Measurements from ENCODE around the gene ESRRA.
"Not testable (repeated sequence)": the region's sequence is repeated elsewhere in the genome, so short reads cannot be mapped to it uniquely, and the experiment has no call there.

ESRRA gene

GRCh38 chr11:64318766-64319761 is 13.7 kb downstream of the ESRRA start:
- Histone ChIP-seq H3K4me3 (ENCODE audit: low read depth in 1 of 2, low read length in 2 of 2) (peak overlapping the region; percentile 84 to 93), H3K27ac (ENCODE audit: low read length) (peak overlapping the region; percentile 98), H3K4me1 (ENCODE audit: control insufficient read depth in 1 of 2, insufficient read depth in 2 of 2, low read length in 2 of 2) (peaks cover 0 to 21% of the 10 kb centered on the region in 2 donors), H3K27me3 (ENCODE audit: low read depth, low read length) (no peaks in the 10 kb centered on the region), H3K36me3 (ENCODE audit: control insufficient read depth in 1 of 2, insufficient read depth in 2 of 2, low read length in 2 of 2) (peaks cover 9 to 47% of the 10 kb centered on the region in 2 donors), H3K9me3 (ENCODE audit: control insufficient read depth in 1 of 2, low read length in 2 of 2) (no peaks in the 10 kb centered on the region)

- Histone ChIP-seq H3K9me3 (ENCODE audit: control insufficient read depth in 1 of 2, low read length in 2 of 2) (no peaks in the 10 kb centered on the region), H3K4me3 (ENCODE audit: low read depth in 1 of 2, low read length in 2 of 2) (no peak overlapping the region), H3K36me3 (ENCODE audit: control insufficient read depth in 1 of 2, insufficient read depth in 2 of 2, low read length in 2 of 2) (peaks cover 4 to 33% of the 10 kb centered on the region in 2 donors), H3K4me1 (ENCODE audit: control insufficient read depth in 1 of 2, insufficient read depth in 2 of 2, low read length in 2 of 2) (peaks cover 0 to 21% of the 10 kb centered on the region in 2 donors), H3K27me3 (ENCODE audit: low read depth, low read length) (no peaks in the 10 kb centered on the region), H3K27ac (ENCODE audit: low read length) (no peak overlapping the region)
Measured at GRCh38 chr11:64320556-64320955, 15.2 kb downstream of the ESRRA start.

GRCh38 chr11:64321026-64321425 is 15.7 kb downstream of the ESRRA start:
- H3K27ac ChIP-seq (ENCODE audit: low read length), result peak overlapping the region; percentile 58
- H3K9me3 ChIP-seq (ENCODE audit: control insufficient read depth in 1 of 2, low read length in 2 of 2), result no peaks in the 10 kb centered on the region
- H3K4me1 ChIP-seq (ENCODE audit: control insufficient read depth in 1 of 2, insufficient read depth in 2 of 2, low read length in 2 of 2), result peaks cover 0 to 21% of the 10 kb centered on the region in 2 donors
- peaks cover 4 to 28% of the 10 kb centered on the region in 2 donors for H3K36me3 ChIP-seq (ENCODE audit: control insufficient read depth in 1 of 2, insufficient read depth in 2 of 2, low read length in 2 of 2)
- no peak overlapping the region for H3K4me3 ChIP-seq (ENCODE audit: low read depth in 1 of 2, low read length in 2 of 2)
- no peaks in the 10 kb centered on the region for H3K27me3 ChIP-seq (ENCODE audit: low read depth, low read length)

- H3K27ac ChIP-seq (ENCODE audit: low read length), result peak overlapping the region; percentile 58
- no peaks in the 10 kb centered on the region for H3K9me3 ChIP-seq (ENCODE audit: control insufficient read depth in 1 of 2, low read length in 2 of 2)
- peaks cover 0 to 16% of the 10 kb centered on the region in 2 donors for H3K4me1 ChIP-seq (ENCODE audit: control insufficient read depth in 1 of 2, insufficient read depth in 2 of 2, low read length in 2 of 2)
- no peak overlapping the region for H3K4me3 ChIP-seq (ENCODE audit: low read depth in 1 of 2, low read length in 2 of 2)
- peaks cover 4 to 27% of the 10 kb centered on the region in 2 donors for H3K36me3 ChIP-seq (ENCODE audit: control insufficient read depth in 1 of 2, insufficient read depth in 2 of 2, low read length in 2 of 2)
- H3K27me3 ChIP-seq (ENCODE audit: low read depth, low read length), result no peaks in the 10 kb centered on the region
Measured at GRCh38 chr11:64321533-64321932, 16.2 kb downstream of the ESRRA start.

- Histone ChIP-seq H3K36me3 (ENCODE audit: control insufficient read depth in 1 of 2, insufficient read depth in 2 of 2, low read length in 2 of 2) (peaks cover 4 to 22% of the 10 kb centered on the region in 2 donors), H3K4me3 (ENCODE audit: low read depth in 1 of 2, low read length in 2 of 2) (no peak overlapping the region), H3K9me3 (ENCODE audit: control insufficient read depth in 1 of 2, low read length in 2 of 2) (no peaks in the 10 kb centered on the region), H3K27me3 (ENCODE audit: low read depth, low read length) (no peaks in the 10 kb centered on the region), H3K4me1 (ENCODE audit: control insufficient read depth in 1 of 2, insufficient read depth in 2 of 2, low read length in 2 of 2) (peaks cover 0 to 10% of the 10 kb centered on the region in 2 donors), H3K27ac (ENCODE audit: low read length) (no peak overlapping the region)
Measured at GRCh38 chr11:64322925-64323260, 17.6 kb downstream of the ESRRA start.

- no peak overlapping the region for H3K4me3 ChIP-seq (ENCODE audit: low read depth in 1 of 2, low read length in 2 of 2)
- no peaks in the 10 kb centered on the region for H3K9me3 ChIP-seq (ENCODE audit: control insufficient read depth in 1 of 2, low read length in 2 of 2)
- peaks cover 4 to 22% of the 10 kb centered on the region in 2 donors for H3K36me3 ChIP-seq (ENCODE audit: control insufficient read depth in 1 of 2, insufficient read depth in 2 of 2, low read length in 2 of 2)
- H3K4me1 ChIP-seq (ENCODE audit: control insufficient read depth in 1 of 2, insufficient read depth in 2 of 2, low read length in 2 of 2), result peaks cover 0 to 10% of the 10 kb centered on the region in 2 donors
- no peak overlapping the region for H3K27ac ChIP-seq (ENCODE audit: low read length)
- H3K27me3 ChIP-seq (ENCODE audit: low read depth, low read length), result no peaks in the 10 kb centered on the region
Measured at GRCh38 chr11:64323373-64323772, 18.0 kb downstream of the ESRRA start.

GRCh38 chr11:64323984-64324383 is 18.7 kb downstream of the ESRRA start:
- H3K27me3 ChIP-seq (ENCODE audit: low read depth, low read length); H3K4me3 ChIP-seq (ENCODE audit: low read depth in 1 of 2, low read length in 2 of 2); H3K9me3 ChIP-seq (ENCODE audit: control insufficient read depth in 1 of 2, low read length in 2 of 2); H3K27ac ChIP-seq (ENCODE audit: low read length); H3K4me1 ChIP-seq (ENCODE audit: control insufficient read depth in 1 of 2, insufficient read depth in 2 of 2, low read length in 2 of 2): not testable (repeated sequence)
- peaks cover 4 to 22% of the 10 kb centered on the region in 2 donors for H3K36me3 ChIP-seq (ENCODE audit: control insufficient read depth in 1 of 2, insufficient read depth in 2 of 2, low read length in 2 of 2)

- no peak overlapping the region for H3K4me3 ChIP-seq (ENCODE audit: low read depth in 1 of 2, low read length in 2 of 2)
- H3K36me3 ChIP-seq (ENCODE audit: control insufficient read depth in 1 of 2, insufficient read depth in 2 of 2, low read length in 2 of 2), result peaks cover 4 to 22% of the 10 kb centered on the region in 2 donors
- no peak overlapping the region for H3K27ac ChIP-seq (ENCODE audit: low read length)
- no peaks in the 10 kb centered on the region for H3K9me3 ChIP-seq (ENCODE audit: control insufficient read depth in 1 of 2, low read length in 2 of 2)
- no peaks in the 10 kb centered on the region for H3K27me3 ChIP-seq (ENCODE audit: low read depth, low read length)
- no peaks in the 10 kb centered on the region for H3K4me1 ChIP-seq (ENCODE audit: control insufficient read depth in 1 of 2, insufficient read depth in 2 of 2, low read length in 2 of 2)
Measured at GRCh38 chr11:64324692-64325469, 19.6 kb downstream of the ESRRA start.

- H3K4me3 ChIP-seq (ENCODE audit: low read depth in 1 of 2, low read length in 2 of 2), result no peak overlapping the region
- H3K27me3 ChIP-seq (ENCODE audit: low read depth, low read length), result no peaks in the 10 kb centered on the region
- no peak overlapping the region for H3K27ac ChIP-seq (ENCODE audit: low read length)
- no peaks in the 10 kb centered on the region for H3K9me3 ChIP-seq (ENCODE audit: control insufficient read depth in 1 of 2, low read length in 2 of 2)
- H3K4me1 ChIP-seq (ENCODE audit: control insufficient read depth in 1 of 2, insufficient read depth in 2 of 2, low read length in 2 of 2), result peaks cover 0 to 8% of the 10 kb centered on the region in 2 donors
- peaks cover 1 to 9% of the 10 kb centered on the region in 2 donors for H3K36me3 ChIP-seq (ENCODE audit: control insufficient read depth in 1 of 2, insufficient read depth in 2 of 2, low read length in 2 of 2)
Measured at GRCh38 chr11:64327375-64327774, 22.1 kb downstream of the ESRRA start.

GRCh38 chr11:64327993-64328392 is 22.7 kb downstream of the ESRRA start:
- H3K27me3 ChIP-seq (ENCODE audit: low read depth, low read length), result no peaks in the 10 kb centered on the region
- peaks cover 0 to 8% of the 10 kb centered on the region in 2 donors for H3K4me1 ChIP-seq (ENCODE audit: control insufficient read depth in 1 of 2, insufficient read depth in 2 of 2, low read length in 2 of 2)
- no peak overlapping the region for H3K27ac ChIP-seq (ENCODE audit: low read length)
- H3K36me3 ChIP-seq (ENCODE audit: control insufficient read depth in 1 of 2, insufficient read depth in 2 of 2, low read length in 2 of 2), result peaks cover 0 to 3% of the 10 kb centered on the region in 2 donors
- no peak overlapping the region for H3K4me3 ChIP-seq (ENCODE audit: low read depth in 1 of 2, low read length in 2 of 2)
- no peaks in the 10 kb centered on the region for H3K9me3 ChIP-seq (ENCODE audit: control insufficient read depth in 1 of 2, low read length in 2 of 2)

GRCh38 chr11:64330888-64331287 is 25.6 kb downstream of the ESRRA start:
- Histone ChIP-seq H3K27ac (ENCODE audit: low read length) (no peak overlapping the region), H3K9me3 (ENCODE audit: control insufficient read depth in 1 of 2, low read length in 2 of 2) (no peaks in the 10 kb centered on the region), H3K4me1 (ENCODE audit: control insufficient read depth in 1 of 2, insufficient read depth in 2 of 2, low read length in 2 of 2) (peaks cover 0 to 8% of the 10 kb centered on the region in 2 donors), H3K36me3 (ENCODE audit: control insufficient read depth in 1 of 2, insufficient read depth in 2 of 2, low read length in 2 of 2) (no peaks in the 10 kb centered on the region), H3K4me3 (ENCODE audit: low read depth in 1 of 2, low read length in 2 of 2) (no peak overlapping the region), H3K27me3 (ENCODE audit: low read depth, low read length) (no peaks in the 10 kb centered on the region)

Measured in muscle layer of duodenum (tissue), 2 donors.